ENCODE measurements around the gene SPDEF. TPM values are rescaled to one million over a fixed set of nuclear protein-coding genes. Genes with fewer than 3 reads are reported as not detected.
A peak's percentile ranks its signal among the peaks of the same experiment; 100 is the strongest.

SPDEF gene
- total RNA-seq, 1 experiment from 2014 or later = 0.85 TPM

DNA sequence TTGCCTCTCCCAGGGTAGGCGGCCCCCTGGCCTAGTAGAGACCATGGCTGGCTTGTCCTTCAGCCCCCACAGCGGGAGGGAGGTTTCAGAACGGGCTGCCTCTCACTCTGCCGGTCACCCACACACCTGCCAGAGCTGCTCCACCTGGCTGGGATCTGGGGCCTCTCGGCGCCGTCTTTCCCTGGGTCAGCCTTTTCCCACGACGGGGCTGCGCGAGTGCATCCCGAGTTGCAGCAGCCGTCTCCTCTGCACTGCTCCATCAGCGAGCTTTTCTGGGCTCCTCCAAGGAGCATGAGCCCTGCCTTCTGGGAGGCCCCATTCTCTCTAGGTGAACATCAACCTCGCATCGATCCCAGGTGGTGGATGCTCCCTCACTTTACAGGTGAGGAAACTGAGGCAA, 15.9 kb upstream of the SPDEF start:
- Histone ChIP-seq H3K9me2 (ENCODE audit: insufficient read depth) (no peaks in the 10 kb centered on the region), H3K27me3 (ENCODE audit: insufficient read depth, low read depth) (no peaks in the 10 kb centered on the region), H3K9me3 (ENCODE audit: insufficient read depth, low read depth) (no peaks in the 10 kb centered on the region), H3K4me2 (no peak overlapping the region), H3K4me3 (no peak overlapping the region), H3K4me1 (replicated peaks; ENCODE audit: insufficient read depth) (peaks cover 21% of the 10 kb centered on the region), H4K20me1 (ENCODE audit: insufficient read depth) (no peaks in the 10 kb centered on the region), H3K27ac (no peak overlapping the region), H3K79me2 (ENCODE audit: low read depth) (no peaks in the 10 kb centered on the region), H2AFZ (no peak overlapping the region), H3F3A (ENCODE audit: insufficient read depth, low read depth) (peaks cover 34% of the 10 kb centered on the region; the same call in 1 of the 2 replicates), H3K36me3 (ENCODE audit: low read depth) (no peaks in the 10 kb centered on the region)
- intact Hi-C loops (cut with micrococcal nuclease; ENCODE audit: unreplicated experiment) = no loop called here
- TF ChIP-seq, protein P1, sequence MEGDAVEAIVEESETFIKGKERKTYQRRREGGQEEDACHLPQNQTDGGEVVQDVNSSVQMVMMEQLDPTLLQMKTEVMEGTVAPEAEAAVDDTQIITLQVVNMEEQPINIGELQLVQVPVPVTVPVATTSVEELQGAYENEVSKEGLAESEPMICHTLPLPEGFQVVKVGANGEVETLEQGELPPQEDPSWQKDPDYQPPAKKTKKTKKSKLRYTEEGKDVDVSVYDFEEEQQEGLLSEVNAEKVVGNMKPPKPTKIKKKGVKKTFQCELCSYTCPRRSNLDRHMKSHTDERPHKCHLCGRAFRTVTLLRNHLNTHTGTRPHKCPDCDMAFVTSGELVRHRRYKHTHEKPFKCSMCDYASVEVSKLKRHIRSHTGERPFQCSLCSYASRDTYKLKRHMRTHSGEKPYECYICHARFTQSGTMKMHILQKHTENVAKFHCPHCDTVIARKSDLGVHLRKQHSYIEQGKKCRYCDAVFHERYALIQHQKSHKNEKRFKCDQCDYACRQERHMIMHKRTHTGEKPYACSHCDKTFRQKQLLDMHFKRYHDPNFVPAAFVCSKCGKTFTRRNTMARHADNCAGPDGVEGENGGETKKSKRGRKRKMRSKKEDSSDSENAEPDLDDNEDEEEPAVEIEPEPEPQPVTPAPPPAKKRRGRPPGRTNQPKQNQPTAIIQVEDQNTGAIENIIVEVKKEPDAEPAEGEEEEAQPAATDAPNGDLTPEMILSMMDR (conservative IDR thresholded peaks at IDR 0.05) = no peak
- no peak for TF ChIP-seq EZH2 (IDR thresholded peaks at IDR 0.05; ENCODE audit: low read depth)
- CTCF ChIA-PET = no interaction called here
- POLR2A ChIA-PET (ENCODE audit: unreplicated experiment) = no interaction called here
- no peak for DNase-seq
- BruUV-seq (replicated peaks) = no TSS peak

DNA sequence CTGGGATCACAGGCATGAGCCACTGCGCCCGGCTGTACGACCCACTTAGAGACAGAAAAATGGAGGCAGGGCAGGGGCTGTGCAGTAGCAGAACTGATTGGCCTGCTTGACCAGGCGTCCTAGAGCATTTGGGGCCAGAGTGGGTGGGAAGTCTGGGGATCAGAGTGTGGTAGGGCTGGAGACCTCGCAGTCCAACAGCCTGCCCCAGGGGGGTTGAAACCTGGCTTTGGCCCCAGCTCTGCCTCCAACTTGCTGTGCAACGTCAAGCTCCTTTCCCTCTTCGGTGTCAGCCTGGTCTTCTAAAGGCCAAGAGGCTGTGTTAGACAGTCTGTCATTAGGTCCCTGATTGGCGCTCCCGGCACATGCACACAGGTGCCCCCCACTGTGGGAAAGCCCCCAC, 15.3 kb upstream of the SPDEF start:
- CTCF ChIA-PET = interaction anchor here (0.6 kb wide), 1 partner anchor 26 kb away, joined by 9 read pairs; no protein-coding TSS in a partner anchor
- Histone ChIP-seq H3F3A (ENCODE audit: insufficient read depth, low read depth) (peaks cover 34% of the 10 kb centered on the region; the same call in 1 of the 2 replicates), H4K20me1 (ENCODE audit: insufficient read depth) (no peaks in the 10 kb centered on the region), H3K4me1 (replicated peaks; ENCODE audit: insufficient read depth) (peaks cover 24% of the 10 kb centered on the region), H3K27me3 (ENCODE audit: insufficient read depth, low read depth) (no peaks in the 10 kb centered on the region), H3K27ac (no peak overlapping the region), H3K4me2 (no peak overlapping the region), H3K36me3 (ENCODE audit: low read depth) (no peaks in the 10 kb centered on the region), H3K9me3 (ENCODE audit: insufficient read depth, low read depth) (no peaks in the 10 kb centered on the region), H3K79me2 (ENCODE audit: low read depth) (no peaks in the 10 kb centered on the region), H3K9me2 (ENCODE audit: insufficient read depth) (no peaks in the 10 kb centered on the region), H2AFZ (no peak overlapping the region), H3K4me3 (no peak overlapping the region)
- no peak for DNase-seq
- intact Hi-C loops (cut with micrococcal nuclease; ENCODE audit: unreplicated experiment) = no loop called here
- BruUV-seq (replicated peaks) = no TSS peak
- no peak for TF ChIP-seq EZH2 (IDR thresholded peaks at IDR 0.05; ENCODE audit: low read depth)
- TF ChIP-seq, protein P1 (conservative IDR thresholded peaks at IDR 0.05) = no peak
- POLR2A ChIA-PET (ENCODE audit: unreplicated experiment) = no interaction called here

DNA sequence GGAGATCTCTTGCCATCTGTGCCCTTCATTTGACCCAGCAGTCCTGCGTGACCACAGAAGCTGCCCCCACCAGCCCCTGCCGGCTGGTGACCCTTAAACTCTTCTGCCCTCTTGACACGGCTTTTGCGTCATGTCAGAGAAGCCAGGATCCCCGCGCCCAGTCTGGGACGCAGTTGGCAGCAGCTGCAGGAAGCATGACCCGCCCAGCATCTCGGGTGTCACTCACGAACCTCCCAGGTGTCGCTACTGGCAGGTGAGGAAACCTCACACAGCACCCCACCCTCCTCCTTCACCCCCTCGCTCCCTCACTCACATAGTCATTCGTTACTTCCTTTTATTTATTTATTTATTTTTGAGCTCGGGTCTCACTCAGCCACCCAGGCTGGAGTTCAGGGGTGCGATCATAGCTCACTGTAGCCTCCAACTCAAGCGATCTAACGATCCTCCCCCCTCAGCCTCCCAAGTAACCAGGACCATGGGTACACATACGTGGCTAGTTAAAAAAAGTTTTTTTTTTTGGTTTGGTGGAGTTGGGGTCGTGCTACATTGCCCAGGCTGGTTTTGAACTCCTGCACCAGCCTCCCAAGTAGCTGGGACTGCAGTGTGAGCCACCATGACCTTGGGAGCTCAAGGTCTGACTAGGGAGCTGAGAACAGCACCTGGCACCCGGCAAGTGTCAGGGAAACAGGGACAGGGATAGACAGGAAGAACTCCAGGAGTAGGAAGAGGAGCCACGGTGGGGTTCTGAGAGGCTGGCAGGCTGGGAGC, 14.1 kb upstream of the SPDEF start:
- Histone ChIP-seq H3K4me1 (replicated peaks; ENCODE audit: insufficient read depth) (peaks cover 24% of the 10 kb centered on the region), H3K9me2 (ENCODE audit: insufficient read depth) (no peaks in the 10 kb centered on the region), H3K36me3 (ENCODE audit: low read depth) (no peaks in the 10 kb centered on the region), H3K9me3 (ENCODE audit: insufficient read depth, low read depth) (no peaks in the 10 kb centered on the region), H3F3A (ENCODE audit: insufficient read depth, low read depth) (peaks cover 30% of the 10 kb centered on the region; the same call in 1 of the 2 replicates), H4K20me1 (ENCODE audit: insufficient read depth) (no peaks in the 10 kb centered on the region), H3K4me2 (no peak overlapping the region), H3K4me3 (no peak overlapping the region), H3K79me2 (ENCODE audit: low read depth) (no peaks in the 10 kb centered on the region), H3K27ac (no peak overlapping the region), H3K27me3 (ENCODE audit: insufficient read depth, low read depth) (no peaks in the 10 kb centered on the region), H2AFZ (no peak overlapping the region)
- no TSS peak for BruUV-seq (replicated peaks)
- DNase-seq = peak in 1 of 2 experiments; percentile 16
- intact Hi-C loops (cut with micrococcal nuclease; ENCODE audit: unreplicated experiment) = no loop called here
- CTCF ChIA-PET = interaction anchor here (0.7 kb wide), 1 partner anchor 23 kb away, joined by 15 read pairs; no protein-coding TSS in a partner anchor
- POLR2A ChIA-PET (ENCODE audit: unreplicated experiment) = no interaction called here
- TF ChIP-seq, protein P1 (conservative IDR thresholded peaks at IDR 0.05) = no peak
- no peak for TF ChIP-seq EZH2 (IDR thresholded peaks at IDR 0.05; ENCODE audit: low read depth)
